ENCODE measurements around the gene ZNF496.

The ZNF496 gene

DNA sequence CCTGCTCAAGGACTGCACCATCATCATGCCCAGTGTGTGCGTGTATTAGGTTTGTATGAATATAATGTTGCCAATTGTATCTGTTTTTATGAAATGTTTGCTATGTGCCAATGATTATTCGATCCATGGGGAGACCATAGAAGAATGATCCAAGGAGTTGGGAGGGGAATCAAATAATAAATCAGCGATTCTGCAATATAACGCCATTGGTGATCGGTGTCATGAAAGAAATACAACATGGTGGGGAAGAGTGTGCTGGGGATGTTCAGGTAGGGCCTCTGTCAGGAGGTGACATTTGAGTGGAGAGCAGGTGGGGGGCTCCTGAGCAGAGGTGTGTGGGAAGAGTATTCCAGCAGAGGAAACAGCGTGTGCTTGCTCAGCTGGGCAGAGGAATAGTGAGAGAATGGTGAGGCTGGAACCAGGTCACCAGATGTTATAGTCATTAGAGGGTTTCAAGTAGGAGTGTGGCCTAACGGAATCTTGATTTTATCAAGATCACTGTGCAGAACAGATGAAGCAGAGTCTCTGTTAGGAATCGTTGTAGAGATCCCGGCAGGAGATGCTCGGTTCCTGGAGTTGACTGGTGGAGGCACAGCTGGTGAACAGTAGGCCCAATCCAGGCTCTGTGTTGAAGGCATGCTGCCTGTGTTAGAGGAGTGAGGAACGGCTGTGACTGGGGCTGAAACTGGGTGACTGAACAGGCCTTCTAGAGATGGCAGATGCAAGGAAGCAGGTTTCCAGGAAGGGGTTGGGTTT is 2.9 kb upstream of the ZNF496 start:
- ChIA-PET POLR2A (no interaction called here), CTCF (no interaction called here)
- no peak for DNase-seq (ENCODE audit: extremely low spot score)
- TF ChIP-seq HDGF (IDR thresholded peaks at IDR 0.05; ENCODE audit: borderline replicate concordance) (no peak), L3MBTL2 (conservative IDR thresholded peaks at IDR 0.05) (no peak), ELF4 (IDR thresholded peaks at IDR 0.05) (no peak), BHLHE40 (IDR thresholded peaks at IDR 0.05; ENCODE audit: borderline replicate concordance) (no peak), ZNF384 (IDR thresholded peaks at IDR 0.05) (no peak), FOXM1 (IDR thresholded peaks at IDR 0.05; ENCODE audit: borderline replicate concordance) (no peak), FOXK2 (IDR thresholded peaks at IDR 0.05) (no peak), SP1 (IDR thresholded peaks at IDR 0.05) (no peak), TARDBP (IDR thresholded peaks at IDR 0.05) (no peak), CTBP1 (IDR thresholded peaks at IDR 0.05; ENCODE audit: borderline replicate concordance) (no peak), LEF1 (IDR thresholded peaks at IDR 0.05; ENCODE audit: borderline replicate concordance) (no peak)

DNA sequence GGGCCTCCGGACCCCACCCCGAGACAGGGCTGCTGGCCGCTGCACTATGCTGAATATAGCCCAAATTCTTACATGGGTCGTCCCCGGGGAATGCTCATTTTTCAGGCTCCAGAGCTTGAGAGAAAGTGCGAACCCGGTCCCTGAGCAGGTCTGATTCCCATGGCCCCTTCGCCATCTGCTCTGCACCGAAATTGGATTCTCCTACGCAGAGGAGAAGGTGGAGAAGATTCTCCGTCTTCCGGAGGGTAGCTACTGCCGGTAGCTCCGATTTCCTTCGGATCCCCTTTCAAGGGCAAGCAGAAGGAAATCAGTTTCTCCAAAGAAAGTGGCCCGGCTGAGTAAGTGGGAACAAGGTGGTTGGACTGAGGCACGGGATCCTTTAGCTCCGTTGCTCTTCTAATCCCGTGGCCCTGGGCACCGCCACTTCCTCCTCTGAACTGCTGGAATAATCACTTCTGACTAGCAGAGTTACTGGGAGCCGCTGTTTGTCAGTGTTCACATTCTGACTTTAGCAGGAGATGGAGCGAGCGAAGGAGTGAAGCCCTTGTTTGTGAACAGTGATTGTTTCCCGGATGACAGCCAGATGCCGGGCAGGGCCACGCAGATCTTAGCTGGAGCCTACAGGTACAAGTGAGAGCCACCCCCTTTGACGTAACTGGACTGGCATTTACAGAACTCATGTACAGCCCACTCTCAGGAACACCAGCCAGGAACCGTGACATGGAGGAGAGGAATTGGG is 1.1 kb upstream of the ZNF496 start:
- ChIA-PET POLR2A (no interaction called here), CTCF (no interaction called here)
- peak; percentile 7 for DNase-seq (ENCODE audit: extremely low spot score)
- TF ChIP-seq HDGF (IDR thresholded peaks at IDR 0.05; ENCODE audit: borderline replicate concordance) (no peak), LEF1 (IDR thresholded peaks at IDR 0.05; ENCODE audit: borderline replicate concordance) (no peak), BHLHE40 (IDR thresholded peaks at IDR 0.05; ENCODE audit: borderline replicate concordance) (no peak), FOXK2 (IDR thresholded peaks at IDR 0.05) (no peak), TARDBP (IDR thresholded peaks at IDR 0.05) (no peak), ARNT (IDR thresholded peaks at IDR 0.05) (no peak), ZNF384 (IDR thresholded peaks at IDR 0.05) (no peak), FOXM1 (IDR thresholded peaks at IDR 0.05; ENCODE audit: borderline replicate concordance) (no peak), FOXA1 (IDR thresholded peaks at IDR 0.05) (no peak), NFRKB (IDR thresholded peaks at IDR 0.05) (no peak)
- TF ChIP-seq, protein P1, sequence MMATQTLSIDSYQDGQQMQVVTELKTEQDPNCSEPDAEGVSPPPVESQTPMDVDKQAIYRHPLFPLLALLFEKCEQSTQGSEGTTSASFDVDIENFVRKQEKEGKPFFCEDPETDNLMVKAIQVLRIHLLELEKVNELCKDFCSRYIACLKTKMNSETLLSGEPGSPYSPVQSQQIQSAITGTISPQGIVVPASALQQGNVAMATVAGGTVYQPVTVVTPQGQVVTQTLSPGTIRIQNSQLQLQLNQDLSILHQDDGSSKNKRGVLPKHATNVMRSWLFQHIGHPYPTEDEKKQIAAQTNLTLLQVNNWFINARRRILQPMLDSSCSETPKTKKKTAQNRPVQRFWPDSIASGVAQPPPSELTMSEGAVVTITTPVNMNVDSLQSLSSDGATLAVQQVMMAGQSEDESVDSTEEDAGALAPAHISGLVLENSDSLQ (IDR thresholded peaks at IDR 0.05) = no peak

DNA sequence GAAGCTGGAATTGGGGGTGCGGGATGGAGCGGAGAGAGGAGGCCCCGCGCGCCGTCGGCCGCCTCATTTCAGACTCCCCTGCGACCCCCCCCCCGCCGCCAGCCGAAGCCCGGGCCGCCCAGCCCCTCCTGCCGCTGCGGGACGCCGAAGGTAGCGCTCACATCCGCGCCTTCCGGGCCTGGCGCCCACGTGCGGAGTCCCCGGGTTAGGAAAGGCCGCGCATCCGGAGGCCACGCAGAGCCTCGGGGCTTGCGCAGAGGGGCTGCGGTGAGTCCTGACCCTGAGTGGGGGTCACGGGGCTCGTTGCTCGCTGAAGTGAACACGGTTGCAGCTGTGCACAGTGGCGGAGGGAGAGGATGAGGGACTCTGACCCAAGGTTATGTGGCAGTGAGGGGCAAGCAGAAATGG is 552 bp upstream of the ZNF496 start:
- ChIA-PET CTCF (no interaction called here), POLR2A (no interaction called here)
- TF ChIP-seq TARDBP (IDR thresholded peaks at IDR 0.05) = no peak
- TF ChIP-seq L3MBTL2 (conservative IDR thresholded peaks at IDR 0.05) = peak; percentile 73
- peak; percentile 41 for DNase-seq (ENCODE audit: extremely low spot score)

DNA sequence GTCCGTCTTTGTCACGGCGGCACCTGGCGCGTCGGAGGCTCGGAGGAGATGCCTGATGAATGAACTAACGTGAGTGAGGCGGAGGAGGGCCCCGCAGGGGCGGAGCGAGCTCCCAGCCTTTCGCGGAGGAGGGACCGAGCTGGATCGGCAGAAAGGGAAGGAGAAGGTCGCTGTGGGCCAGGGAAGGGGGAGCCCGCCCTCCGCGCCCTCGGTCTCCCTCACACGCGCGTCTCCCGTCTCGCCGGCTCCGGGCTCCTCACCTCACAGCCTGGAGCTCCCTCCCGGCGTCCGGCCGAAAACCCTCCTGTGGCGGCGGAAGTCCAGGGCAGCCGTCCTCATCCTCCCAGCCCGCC is 519 bp downstream of the ZNF496 start:
- DNase-seq (ENCODE audit: extremely low spot score) = peak; percentile 64
- ChIA-PET POLR2A (no interaction called here), CTCF (no interaction called here)
- no peak for TF ChIP-seq CTBP1 (IDR thresholded peaks at IDR 0.05; ENCODE audit: borderline replicate concordance)
- TF ChIP-seq TARDBP (IDR thresholded peaks at IDR 0.05) = no peak
- no peak for TF ChIP-seq L3MBTL2 (conservative IDR thresholded peaks at IDR 0.05)
- TF ChIP-seq, protein P1 (IDR thresholded peaks at IDR 0.05) = no peak
- no peak for TF ChIP-seq ARNT (IDR thresholded peaks at IDR 0.05)
- no peak for TF ChIP-seq FOXK2 (IDR thresholded peaks at IDR 0.05)
- no peak for TF ChIP-seq ZNF384 (IDR thresholded peaks at IDR 0.05)
- no peak for TF ChIP-seq LEF1 (IDR thresholded peaks at IDR 0.05; ENCODE audit: borderline replicate concordance)
- no peak for TF ChIP-seq SP1 (IDR thresholded peaks at IDR 0.05)
- no peak for TF ChIP-seq NFRKB (IDR thresholded peaks at IDR 0.05)
- no peak for TF ChIP-seq SUZ12 (IDR thresholded peaks at IDR 0.05)
- TF ChIP-seq HDGF (IDR thresholded peaks at IDR 0.05; ENCODE audit: borderline replicate concordance) = no peak
- no peak for TF ChIP-seq FOXA1 (IDR thresholded peaks at IDR 0.05)
- TF ChIP-seq FOXM1 (IDR thresholded peaks at IDR 0.05; ENCODE audit: borderline replicate concordance) = no peak

DNA sequence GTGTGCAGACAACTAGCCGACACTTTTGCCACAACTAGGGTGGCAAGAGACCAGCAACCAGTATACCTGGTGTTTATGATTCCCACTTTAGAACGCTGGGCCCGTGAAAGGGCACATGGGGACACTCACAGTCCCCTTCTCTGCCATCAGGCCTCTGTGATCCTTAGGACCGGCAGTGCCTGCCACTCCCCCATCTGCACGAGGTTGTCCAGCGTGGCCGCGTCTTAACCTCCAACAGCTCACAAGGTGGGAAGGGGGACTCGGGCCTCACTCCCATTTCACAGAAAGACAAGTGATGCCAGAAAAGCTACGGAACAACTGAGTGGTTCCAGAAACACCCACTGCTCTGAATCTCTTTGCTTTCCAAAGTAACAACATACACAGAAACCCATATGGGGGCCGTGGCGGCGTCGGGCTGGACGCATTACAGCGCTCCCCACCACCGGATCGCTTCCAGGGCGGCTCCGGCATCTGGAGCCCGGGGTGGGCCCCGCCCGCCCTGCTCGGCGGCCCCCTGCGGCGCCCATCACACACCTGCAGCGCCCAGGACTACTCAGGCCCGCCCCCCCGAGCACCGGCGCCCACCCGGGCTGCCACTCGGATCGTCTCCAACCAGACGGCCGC is 1.0 kb downstream of the ZNF496 start:
- TF ChIP-seq SUZ12 (IDR thresholded peaks at IDR 0.05) = no peak
- peak; percentile 18; the same call in 1 of the 2 replicates for TF ChIP-seq CTBP1 (IDR thresholded peaks at IDR 0.05; ENCODE audit: borderline replicate concordance)
- ChIA-PET POLR2A (no interaction called here), CTCF (no interaction called here)

DNA sequence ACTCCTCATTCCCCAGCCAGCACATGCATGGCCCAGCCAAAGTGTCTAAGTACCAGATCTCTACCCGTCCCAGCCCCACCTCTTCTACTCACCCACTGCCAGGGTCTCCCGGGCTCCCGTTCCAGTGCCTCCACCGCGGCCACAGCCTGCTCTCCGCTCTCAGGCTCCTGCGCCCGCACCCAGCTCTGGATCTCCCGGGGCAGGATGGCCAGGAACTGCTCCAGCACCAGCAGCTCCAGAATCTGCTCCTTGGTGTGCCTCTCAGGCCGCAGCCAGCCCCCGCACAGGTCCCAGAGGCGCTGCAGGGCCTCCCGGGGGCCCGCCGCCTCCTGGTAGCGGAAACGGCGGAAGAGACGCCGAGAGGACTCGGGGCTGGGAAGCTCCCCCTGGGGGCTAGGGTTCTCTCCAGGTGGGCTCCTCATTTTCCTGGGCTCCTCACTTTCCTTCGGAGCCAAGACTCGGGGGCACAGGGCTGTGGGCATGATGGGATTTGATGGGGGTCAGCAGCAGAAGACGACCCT is 2.5 kb downstream of the ZNF496 start:
- CTCF ChIA-PET = no interaction called here
- no peak for DNase-seq (ENCODE audit: extremely low spot score)
- POLR2A ChIA-PET = no interaction called here
- TF ChIP-seq HDGF (IDR thresholded peaks at IDR 0.05; ENCODE audit: borderline replicate concordance) = no peak
- TF ChIP-seq L3MBTL2 (conservative IDR thresholded peaks at IDR 0.05) = no peak
- TF ChIP-seq CTBP1 (IDR thresholded peaks at IDR 0.05; ENCODE audit: borderline replicate concordance) = no peak
- no peak for TF ChIP-seq ARNT (IDR thresholded peaks at IDR 0.05)
- TF ChIP-seq SUZ12 (IDR thresholded peaks at IDR 0.05) = no peak
- no peak for TF ChIP-seq BHLHE40 (IDR thresholded peaks at IDR 0.05; ENCODE audit: borderline replicate concordance)
- TF ChIP-seq ELF4 (IDR thresholded peaks at IDR 0.05) = no peak

More for the DNA sequence above, 1.0 kb downstream of the ZNF496 start:
- DNase-seq (ENCODE audit: extremely low spot score) = no peak
